HepG2 (cell line): ENCODE measurements around the gene GNAS-AS1. TPM values are rescaled to one million over a fixed set of nuclear protein-coding genes. Genes with fewer than 3 reads are reported as not detected.

ENCODE experiments used
- ATAC-seq: fragments of 200-7000 bp; cut with Tn5 transposase; 3 replicates; pipeline ENCODE4 v1.9.1; 2020; ENCODE audit warnings: mild to moderate bottlenecking, moderate library complexity
- BruUV-seq: library from RNA; stranded (reverse); fragments of 400-500 nt; replicated peaks from 2 replicates; lab custom pipeline; 2021; lab: Mats Ljungman, UMichigan
- CTCF ChIA-PET: fragments of 300-600 bp; formaldehyde crosslinking; extraction: SDS; loops from one replicate; lab custom pipeline; 2021; ENCODE audit warnings: low total read pairs, inconsistent platforms, low intra/inter-chr PET ratio; lab: Yijun Ruan, JAX
- POLR2A ChIA-PET: fragments of 350-600 bp; sonication (Branson Sonifier 250); formaldehyde crosslinking; loops from one replicate; lab custom pipeline; 2020; ENCODE audit warnings: antibody characterized with exemption, inconsistent platforms; lab: Yijun Ruan, JAX
- DNase-seq: peaks from one replicate; pipeline ENCODE4 v3.0.0-alpha.2; 2015; ENCODE audit warnings: low spot score
- FAIRE-seq: peaks from 3 replicates; lab custom pipeline; 2011; peaks lifted over from hg19 to GRCh38; lab: Jason Lieb, UNC
- H2AFZ ChIP-seq: one replicate; pipeline ENCODE4 v1.6.1; 2011; ENCODE audit warnings: low read length, inconsistent platforms
- H3K27ac ChIP-seq: fragments of 300-600 bp; 3 replicates; pipeline ENCODE4 v1.8.0; 2011; ENCODE audit warnings: mixed run types, mild to moderate bottlenecking, mixed read lengths, low read length, inconsistent platforms; ENCODE audit not compliant: insufficient read depth; ENCODE audit errors: extremely low read length
- H3K27me3 ChIP-seq, 2 experiments: fragments of 200-600 bp in 1 of 2; 2 replicates in 1 of 2; 3 replicates in 1 of 2; pipeline versions ENCODE4 v1.6.0 to v1.8.0; 2011; ENCODE audit warnings: low read length in 2 of 2, mild to moderate bottlenecking in 2 of 2, moderate library complexity in 2 of 2, inconsistent platforms in 1 of 2; ENCODE audit not compliant: insufficient read depth in 2 of 2, control insufficient read depth in 1 of 2
- H3K36me3 ChIP-seq, 2 experiments: fragments of 200-600 bp in 1 of 2; replicated peaks in 1 of 2; 2 replicates in 1 of 2; 3 replicates in 1 of 2; pipeline versions ENCODE4 v1.5.1 to v1.8.0; 2011; ENCODE audit warnings: low read length in 2 of 2, inconsistent platforms in 1 of 2; ENCODE audit not compliant: insufficient read depth in 2 of 2, control insufficient read depth in 1 of 2
- H3K4me1 ChIP-seq: 2 replicates; pipeline ENCODE4 v1.5.1; 2012; ENCODE audit warnings: low read length, inconsistent platforms; ENCODE audit not compliant: insufficient read depth
- H3K4me2 ChIP-seq: 2 replicates; pipeline ENCODE4 v1.6.0; 2011; ENCODE audit warnings: low read depth, low read length, inconsistent platforms
- H3K4me3 ChIP-seq, 3 experiments: fragments of 200-600 bp in 1 of 3; sonication (generic), shearing (Covaris generic) in 1 of 3; replicated peaks in 1 of 3; 2 replicates each; pipeline ENCODE4 v1.5.1; 2011 to 2016; ENCODE audit warnings: low read length in 3 of 3, inconsistent platforms in 2 of 3, low read depth in 2 of 3, mild to moderate bottlenecking in 2 of 3, control low read depth in 1 of 3, mixed read lengths in 1 of 3; ENCODE audit not compliant: insufficient read depth in 1 of 3
- H3K79me2 ChIP-seq: one replicate; pipeline ENCODE4 v1.6.1; 2011; ENCODE audit warnings: low read length, inconsistent platforms; ENCODE audit not compliant: insufficient read depth
- H3K9ac ChIP-seq: 2 replicates; pipeline ENCODE4 v1.6.0; 2011; ENCODE audit warnings: mild to moderate bottlenecking, low read depth, low read length, inconsistent platforms; ENCODE audit not compliant: insufficient read depth
- H3K9me3 ChIP-seq: 2 replicates; pipeline ENCODE4 v1.5.1; 2012; ENCODE audit warnings: mild to moderate bottlenecking, low read length
- H4K20me1 ChIP-seq: 2 replicates; pipeline ENCODE4 v1.6.0; 2011; ENCODE audit warnings: inconsistent platforms, mild to moderate bottlenecking, low read length, moderate library complexity; ENCODE audit not compliant: insufficient read depth
- FOSL2 ChIP-seq: sonication (generic); formaldehyde crosslinking; IDR thresholded peaks from 2 replicates; pipeline ENCODE4 v1.4.0; 2020; ENCODE audit warnings: missing genetic modification reagents
- GATAD2A ChIP-seq: IDR thresholded peaks from 2 replicates; pipeline ENCODE4 v1.6.1; 2016
- KDM2A ChIP-seq: sonication (generic); formaldehyde crosslinking; IDR thresholded peaks from 2 replicates; pipeline ENCODE4 v1.4.0; 2020; ENCODE audit warnings: low read depth, missing genetic modification reagents, borderline replicate concordance
- KDM5A ChIP-seq: fragments of 200-600 bp; sonication (generic); IDR thresholded peaks from 2 replicates; pipeline ENCODE4 v1.7.0; 2018; ENCODE audit warnings: antibody characterized with exemption, mild to moderate bottlenecking, low read length, borderline replicate concordance
- ZBTB7B ChIP-seq: sonication (generic); formaldehyde crosslinking; IDR thresholded peaks from 2 replicates; pipeline ENCODE4 v1.4.0; 2020; ENCODE audit warnings: missing genetic modification reagents
- ZNF839 ChIP-seq: sonication (generic); formaldehyde crosslinking; IDR thresholded peaks from 2 replicates; pipeline ENCODE4 v1.4.0; 2020; ENCODE audit warnings: missing genetic modification reagents, mild to moderate bottlenecking, borderline replicate concordance
- WGBS: methylation state at CpG from one replicate; pipeline ENCODE4 v1.1.6; 2017; ENCODE audit warnings: low lambda C conversion rate; 5-methylcytosine and 5-hydroxymethylcytosine counted together
- in situ Hi-C: cut with HindIII; loops from 2 replicates; pipeline ENCODE4 v1.10.0; 2017; ENCODE audit warnings: low pct_unique_long_range_greater_than_20kb; ENCODE audit not compliant: extremely low pct_ligation_motif_present
- intact Hi-C: fragments of 100-400 bp; cut with micrococcal nuclease; formaldehyde crosslinking; loops from one replicate; pipeline ENCODE4 v1.10.0; 2022; ENCODE audit not compliant: unreplicated experiment
- polyA plus RNA-seq, 8 experiments: library from polyadenylated mRNA; depleted of rRNA in 3 of 8; stranded (reverse) in 7 of 8; unstranded in 1 of 8; fragments of >200 nt; fragmentation: Illumina TruSeq in 4 of 8; extraction: Trizol in 4 of 8; gene quantifications; 2 replicates each; pipeline versions ENCODE4 v1.2.1 to v1.2.3, GENCODE V29; 2011 to 2016; ENCODE audit warnings: low read depth in 4 of 8, missing spikeins in 1 of 8, mixed read lengths in 1 of 8; ENCODE audit not compliant: insufficient read depth in 1 of 8
- total RNA-seq, 5 experiments: library from RNA; depleted of rRNA; stranded (reverse); fragments of >200 nt; fragmentation: Illumina TruSeq; extraction: Trizol; gene quantifications; 2 replicates each; pipeline ENCODE4 v1.2.3, GENCODE V29; 2016; ENCODE audit warnings: low read depth in 1 of 5
- TF ChIP-seq, protein P1 (sequence below), 2 experiments: fragments of 450-650 bp in 1 of 2; sonication (generic) in 1 of 2; formaldehyde crosslinking in 1 of 2; IDR thresholded peaks; 2 replicates each; pipeline versions ENCODE4 v1.6.1 to v1.8.0; 2016 to 2022; ENCODE audit warnings: antibody characterized with exemption in 1 of 2, mild to moderate bottlenecking in 1 of 2, missing genetic modification reagents in 1 of 2

The GNAS-AS1 gene
- total and polyA plus RNA-seq, 2 of the 13 experiments (the other 11 are each of a cell fraction or from before 2014, with no cell fraction given): not detected

DNA sequence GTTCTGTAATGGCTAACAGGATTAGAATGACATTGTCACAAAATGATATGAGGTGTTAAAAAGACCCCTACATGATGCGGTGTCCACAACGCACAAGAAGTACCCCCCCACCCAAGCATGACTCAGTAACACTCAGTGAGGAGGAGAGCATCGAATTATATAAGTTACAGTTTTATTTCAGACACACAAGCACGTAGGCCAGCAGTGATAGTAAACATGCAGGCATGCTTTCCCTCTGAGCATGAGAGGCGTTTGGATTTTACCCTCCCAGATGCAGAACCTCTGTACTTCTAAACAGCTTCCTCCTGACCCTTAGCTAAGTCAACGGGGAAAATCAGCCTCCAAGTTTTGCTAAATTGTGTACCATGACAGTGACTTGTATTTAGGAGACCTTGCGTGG, 25.7 kb upstream of the GNAS-AS1 start (continued):
- TF ChIP-seq ZNF839 (CRISPR knock-in tag) (no peak), GATAD2A (CRISPR knock-in tag) (no peak), KDM2A (CRISPR knock-in tag) (no peak), KDM5A (no peak)
- TF ChIP-seq, all 625 proteins: peak for 0

DNA sequence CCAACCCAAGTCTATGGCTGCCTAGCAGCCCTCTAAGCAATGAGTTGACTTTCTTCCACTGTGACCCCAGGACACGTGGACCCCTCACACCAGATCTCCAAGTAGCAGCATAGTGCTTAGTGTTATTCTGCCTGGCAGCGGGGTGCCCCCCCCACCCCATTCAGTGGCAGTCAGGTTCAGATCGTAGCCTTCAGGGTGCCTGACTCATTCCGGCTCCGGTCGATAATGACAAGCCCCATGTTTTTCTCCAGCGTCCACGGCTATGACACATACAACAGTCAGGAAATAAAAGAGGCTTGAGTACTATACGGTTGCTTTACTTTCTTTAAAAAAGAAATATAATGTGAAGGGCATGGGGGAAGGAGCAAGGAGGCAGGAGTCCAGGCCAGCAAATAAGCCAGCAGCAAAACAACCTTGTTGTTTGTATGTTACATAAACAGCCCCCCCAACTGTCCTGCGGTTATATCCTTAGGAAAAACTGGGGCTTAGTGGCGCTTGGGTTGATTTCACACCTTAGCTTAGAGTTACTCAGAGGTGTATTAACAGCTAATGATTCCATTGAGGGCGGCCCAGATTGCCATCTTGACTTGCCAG, 24.9 kb upstream of the GNAS-AS1 start:
- Histone ChIP-seq H3K4me3 (no peak overlapping the region), H3K4me2 (no peak overlapping the region), H3K9ac (no peak overlapping the region)
- in situ Hi-C loops: no loop called here
- TF ChIP-seq, protein P1, sequence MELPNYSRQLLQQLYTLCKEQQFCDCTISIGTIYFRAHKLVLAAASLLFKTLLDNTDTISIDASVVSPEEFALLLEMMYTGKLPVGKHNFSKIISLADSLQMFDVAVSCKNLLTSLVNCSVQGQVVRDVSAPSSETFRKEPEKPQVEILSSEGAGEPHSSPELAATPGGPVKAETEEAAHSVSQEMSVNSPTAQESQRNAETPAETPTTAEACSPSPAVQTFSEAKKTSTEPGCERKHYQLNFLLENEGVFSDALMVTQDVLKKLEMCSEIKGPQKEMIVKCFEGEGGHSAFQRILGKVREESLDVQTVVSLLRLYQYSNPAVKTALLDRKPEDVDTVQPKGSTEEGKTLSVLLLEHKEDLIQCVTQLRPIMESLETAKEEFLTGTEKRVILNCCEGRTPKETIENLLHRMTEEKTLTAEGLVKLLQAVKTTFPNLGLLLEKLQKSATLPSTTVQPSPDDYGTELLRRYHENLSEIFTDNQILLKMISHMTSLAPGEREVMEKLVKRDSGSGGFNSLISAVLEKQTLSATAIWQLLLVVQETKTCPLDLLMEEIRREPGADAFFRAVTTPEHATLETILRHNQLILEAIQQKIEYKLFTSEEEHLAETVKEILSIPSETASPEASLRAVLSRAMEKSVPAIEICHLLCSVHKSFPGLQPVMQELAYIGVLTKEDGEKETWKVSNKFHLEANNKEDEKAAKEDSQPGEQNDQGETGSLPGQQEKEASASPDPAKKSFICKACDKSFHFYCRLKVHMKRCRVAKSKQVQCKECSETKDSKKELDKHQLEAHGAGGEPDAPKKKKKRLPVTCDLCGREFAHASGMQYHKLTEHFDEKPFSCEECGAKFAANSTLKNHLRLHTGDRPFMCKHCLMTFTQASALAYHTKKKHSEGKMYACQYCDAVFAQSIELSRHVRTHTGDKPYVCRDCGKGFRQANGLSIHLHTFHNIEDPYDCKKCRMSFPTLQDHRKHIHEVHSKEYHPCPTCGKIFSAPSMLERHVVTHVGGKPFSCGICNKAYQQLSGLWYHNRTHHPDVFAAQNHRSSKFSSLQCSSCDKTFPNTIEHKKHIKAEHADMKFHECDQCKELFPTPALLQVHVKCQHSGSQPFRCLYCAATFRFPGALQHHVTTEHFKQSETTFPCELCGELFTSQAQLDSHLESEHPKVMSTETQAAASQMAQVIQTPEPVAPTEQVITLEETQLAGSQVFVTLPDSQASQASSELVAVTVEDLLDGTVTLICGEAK (IDR thresholded peaks at IDR 0.05): no peak
- TF ChIP-seq, protein P1 (CRISPR knock-in tag; IDR thresholded peaks at IDR 0.05): 0 out of 2 replicates have a peak, but pooled peaks have one; percentile 16
- TF ChIP-seq ZBTB7B (no peak), FOSL2 (CRISPR knock-in tag) (peak; percentile 39)
- TF ChIP-seq, all 625 proteins: peak for 2
- Histone ChIP-seq H4K20me1 (no peaks in the 10 kb centered on the region), H3K27ac (no peak overlapping the region), H2AFZ (no peak overlapping the region), H3K36me3 (no peaks in the 10 kb centered on the region), H3K27me3 (peaks cover 0 to 25% of the 10 kb centered on the region in 2 experiments; a peak in 2 of 5 replicates), H3K79me2 (no peaks in the 10 kb centered on the region), H3K4me1 (peaks cover 22% of the 10 kb centered on the region), H3K9me3 (no peaks in the 10 kb centered on the region)
- BruUV-seq: no TSS peak
- DNase-seq: no peak
- intact Hi-C loops: no loop called here
- ChIA-PET POLR2A (no interaction called here), CTCF (no interaction called here)
- peak; percentile 29; the same call in 2 of the 3 replicates for ATAC-seq
- WGBS: 58% methylated on average over 12 of the region's 12 CpGs
- no peak for FAIRE-seq
